ENCODE data around the gene UTP25. TPM values are rescaled to one million over a fixed set of nuclear protein-coding genes. Genes with fewer than 3 reads are reported as not detected.

UTP25 gene
- total RNA-seq, 1 experiment from 2014 or later: 9.5 TPM

DNA sequence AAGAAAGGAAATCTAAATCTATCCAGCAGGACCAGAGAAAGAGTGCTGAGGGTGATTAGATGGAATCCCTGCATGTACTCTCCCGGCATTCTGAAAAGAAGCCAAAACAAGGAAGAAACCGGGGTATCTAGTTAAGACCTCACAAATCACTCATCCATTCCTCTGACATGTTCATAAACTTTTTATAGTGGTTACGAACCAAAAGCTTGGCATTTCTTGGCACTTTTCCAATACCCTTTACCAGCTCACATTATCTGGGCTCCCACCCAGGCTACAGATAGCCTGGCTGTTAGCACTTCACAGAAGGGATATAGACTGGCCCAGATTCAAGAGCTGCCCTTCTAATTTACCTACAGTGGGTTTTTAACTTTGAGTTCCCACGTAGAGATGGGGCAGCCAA is 41.6 kb upstream of the UTP25 start:
- Histone ChIP-seq H3K4me1 (ENCODE audit: control insufficient read depth, insufficient read depth, low read length) (peaks cover 4% of the 10 kb centered on the region; the same call in 1 of the 2 replicates), H3K9me3 (ENCODE audit: control insufficient read depth, insufficient read depth, low read depth, low read length) (peaks cover 7% of the 10 kb centered on the region; the same call in 1 of the 2 replicates), H3K4me3 (ENCODE audit: low read depth in 2 of 2, low read length in 2 of 2) (no peak overlapping the region), H3K36me3 (ENCODE audit: control insufficient read depth, insufficient read depth, low read length) (no peaks in the 10 kb centered on the region; the same call in 1 of the 2 replicates), H3K27me3 (ENCODE audit: control insufficient read depth, insufficient read depth, low read length) (0 out of 2 replicates have a peak, but pooled peaks cover 2% of the 10 kb centered on the region), H3K27ac (ENCODE audit: low read length) (no peak overlapping the region)
- ChIA-PET POLR2A (interaction anchor here (0.6 kb wide), 1 partner anchor 111 kb away, joined by 4 read pairs; no protein-coding TSS in a partner anchor), CTCF (interaction anchor here (0.6 kb wide), 1 partner anchor 1496 kb away, joined by 3 read pairs; no protein-coding TSS in a partner anchor)
- ATAC-seq (no peak), DNase-seq (ENCODE audit: low read depth, low spot score) (no peak)
- BruUV-seq (replicated peaks): no TSS peak
- in situ Hi-C loops (cut with HindIII; ENCODE audit: low pct_unique_long_range_greater_than_20kb, low sequenced_read_pairs) (no loop called here), intact Hi-C loops (cut with micrococcal nuclease; ENCODE audit: unreplicated experiment) (no loop called here)
- TF ChIP-seq SIN3A (IDR thresholded peaks at IDR 0.05; ENCODE audit: borderline replicate concordance, insufficient read depth, low read depth, low read length) (no peak), POLR2AphosphoS5 (IDR thresholded peaks at IDR 0.05; ENCODE audit: low read depth, low read length) (no peak), TCF7L2 (IDR thresholded peaks at IDR 0.05; ENCODE audit: low read depth, low read length) (no peak), REST (IDR thresholded peaks at IDR 0.05; ENCODE audit: insufficient read depth in 1 of 2, low read depth in 2 of 2, low read length in 1 of 2) (no peak)
- TF ChIP-seq, protein P1, sequence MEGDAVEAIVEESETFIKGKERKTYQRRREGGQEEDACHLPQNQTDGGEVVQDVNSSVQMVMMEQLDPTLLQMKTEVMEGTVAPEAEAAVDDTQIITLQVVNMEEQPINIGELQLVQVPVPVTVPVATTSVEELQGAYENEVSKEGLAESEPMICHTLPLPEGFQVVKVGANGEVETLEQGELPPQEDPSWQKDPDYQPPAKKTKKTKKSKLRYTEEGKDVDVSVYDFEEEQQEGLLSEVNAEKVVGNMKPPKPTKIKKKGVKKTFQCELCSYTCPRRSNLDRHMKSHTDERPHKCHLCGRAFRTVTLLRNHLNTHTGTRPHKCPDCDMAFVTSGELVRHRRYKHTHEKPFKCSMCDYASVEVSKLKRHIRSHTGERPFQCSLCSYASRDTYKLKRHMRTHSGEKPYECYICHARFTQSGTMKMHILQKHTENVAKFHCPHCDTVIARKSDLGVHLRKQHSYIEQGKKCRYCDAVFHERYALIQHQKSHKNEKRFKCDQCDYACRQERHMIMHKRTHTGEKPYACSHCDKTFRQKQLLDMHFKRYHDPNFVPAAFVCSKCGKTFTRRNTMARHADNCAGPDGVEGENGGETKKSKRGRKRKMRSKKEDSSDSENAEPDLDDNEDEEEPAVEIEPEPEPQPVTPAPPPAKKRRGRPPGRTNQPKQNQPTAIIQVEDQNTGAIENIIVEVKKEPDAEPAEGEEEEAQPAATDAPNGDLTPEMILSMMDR (IDR thresholded peaks at IDR 0.05): no peak

GRCh38 chr1:209787551-209787950 is 40.2 kb upstream of the UTP25 start:
- intact Hi-C loops (cut with micrococcal nuclease; ENCODE audit: unreplicated experiment) (no loop called here), in situ Hi-C loops (cut with HindIII; ENCODE audit: low pct_unique_long_range_greater_than_20kb, low sequenced_read_pairs) (no loop called here)
- no peak overlapping the region for H3K27ac ChIP-seq (ENCODE audit: low read length)
- peaks cover 4% of the 10 kb centered on the region; the same call in 1 of the 2 replicates for H3K4me1 ChIP-seq (ENCODE audit: control insufficient read depth, insufficient read depth, low read length)
- CTCF ChIA-PET: interaction anchor here (1.0 kb wide), 1 partner anchor 35 kb away, joined by 3 read pairs; no protein-coding TSS in a partner anchor
- H3K4me3 ChIP-seq (ENCODE audit: low read depth in 2 of 2, low read length in 2 of 2): no peak overlapping the region
- peaks cover 7% of the 10 kb centered on the region; the same call in 1 of the 2 replicates for H3K9me3 ChIP-seq (ENCODE audit: control insufficient read depth, insufficient read depth, low read depth, low read length)
- DNase-seq (ENCODE audit: low read depth, low spot score) (no peak), ATAC-seq (no peak)
- H3K27me3 ChIP-seq (ENCODE audit: control insufficient read depth, insufficient read depth, low read length): 0 out of 2 replicates have a peak, but pooled peaks cover 2% of the 10 kb centered on the region
- no TSS peak for BruUV-seq (replicated peaks)
- TF ChIP-seq REST (IDR thresholded peaks at IDR 0.05; ENCODE audit: insufficient read depth in 1 of 2, low read depth in 2 of 2, low read length in 1 of 2): no peak
- TF ChIP-seq POLR2AphosphoS5 (IDR thresholded peaks at IDR 0.05; ENCODE audit: low read depth, low read length): no peak
- TF ChIP-seq TCF7L2 (IDR thresholded peaks at IDR 0.05; ENCODE audit: low read depth, low read length): no peak
- TF ChIP-seq, protein P1 (IDR thresholded peaks at IDR 0.05): no peak
- no peak for TF ChIP-seq SIN3A (IDR thresholded peaks at IDR 0.05; ENCODE audit: borderline replicate concordance, insufficient read depth, low read depth, low read length)
- POLR2A ChIA-PET: no interaction called here
- H3K36me3 ChIP-seq (ENCODE audit: control insufficient read depth, insufficient read depth, low read length): no peaks in the 10 kb centered on the region; the same call in 1 of the 2 replicates

All from Panc1 (cell line).